T-helper 9 cell (primary cell): Measurements from ENCODE around the gene LGR5.

Experiments
- DNase-seq: peaks from one replicate; pipeline ENCODE4 v3.0.0-alpha.2; 2020

Gene LGR5

DNA sequence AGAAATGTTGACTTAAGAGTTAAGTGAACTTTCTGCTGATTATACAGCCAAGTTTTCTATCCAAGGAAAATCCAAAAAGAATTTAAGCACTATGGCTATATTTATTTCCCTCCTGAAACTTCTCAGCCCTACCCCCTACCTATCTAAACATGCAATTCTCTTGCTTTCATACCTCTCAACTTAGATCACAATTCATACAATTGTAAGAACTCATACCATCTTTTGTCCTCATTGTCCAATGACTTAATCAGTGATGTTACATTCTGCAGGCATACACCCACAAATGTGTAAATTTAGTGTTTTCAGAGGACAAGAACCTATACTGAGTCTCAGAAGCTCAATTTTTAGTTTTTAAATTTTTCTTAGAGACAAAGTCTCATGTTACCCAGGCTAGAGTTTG, 161.9 kb downstream of the LGR5 start:
- no peak for DNase-seq

- no peak for DNase-seq
These were observed 163.4 kb downstream of the LGR5 start for GRCh38 chr12:71602761-71603577.

- no peak for DNase-seq
These were observed 165.4 kb downstream of the LGR5 start for GRCh38 chr12:71605039-71605438.

GRCh38 chr12:71607494-71608330, 168.1 kb downstream of the LGR5 start:
- DNase-seq = no peak

DNA sequence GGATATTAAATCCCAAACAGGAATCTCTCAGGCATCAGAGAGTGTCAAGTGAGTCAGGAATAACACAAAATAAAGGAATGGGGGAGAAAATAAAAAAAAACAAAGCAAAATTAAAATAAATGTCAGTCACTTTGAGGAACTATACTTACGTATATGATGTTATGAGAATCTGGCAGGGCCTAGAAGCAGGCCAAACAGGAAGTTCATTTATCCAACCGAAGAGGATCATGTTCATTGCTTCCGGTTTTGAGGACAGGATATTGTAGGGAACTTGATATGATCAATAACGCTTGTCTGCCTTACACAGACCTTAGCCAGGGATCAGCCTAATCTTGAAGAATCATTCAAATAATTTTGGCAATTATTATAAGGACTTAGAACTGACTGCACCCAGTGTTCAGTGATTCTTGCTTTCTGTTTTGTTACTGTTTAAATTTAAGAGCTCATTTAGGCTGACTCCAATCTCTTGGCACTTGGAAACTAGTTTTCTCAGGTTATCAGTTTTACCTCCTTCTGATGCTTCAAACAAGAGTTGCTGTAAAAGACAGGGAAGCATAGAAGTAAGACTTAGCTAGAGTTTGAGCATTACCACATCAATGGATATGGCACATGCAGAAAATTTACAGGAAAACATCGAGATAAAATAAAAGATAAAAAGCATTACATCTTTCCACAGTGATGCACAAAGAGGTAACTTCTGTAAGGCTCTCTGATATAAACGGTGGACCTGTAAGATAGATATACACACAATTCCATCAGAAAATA, 170.6 kb downstream of the LGR5 start:
- DNase-seq = no peak

GRCh38 chr12:71621938-71622337, 182.3 kb downstream of the LGR5 start:
- no peak for DNase-seq

GRCh38 chr12:71625476-71625875, 185.9 kb downstream of the LGR5 start:
- DNase-seq = no peak

GRCh38 chr12:71626098-71626497, 186.5 kb downstream of the LGR5 start:
- DNase-seq = no peak

DNA sequence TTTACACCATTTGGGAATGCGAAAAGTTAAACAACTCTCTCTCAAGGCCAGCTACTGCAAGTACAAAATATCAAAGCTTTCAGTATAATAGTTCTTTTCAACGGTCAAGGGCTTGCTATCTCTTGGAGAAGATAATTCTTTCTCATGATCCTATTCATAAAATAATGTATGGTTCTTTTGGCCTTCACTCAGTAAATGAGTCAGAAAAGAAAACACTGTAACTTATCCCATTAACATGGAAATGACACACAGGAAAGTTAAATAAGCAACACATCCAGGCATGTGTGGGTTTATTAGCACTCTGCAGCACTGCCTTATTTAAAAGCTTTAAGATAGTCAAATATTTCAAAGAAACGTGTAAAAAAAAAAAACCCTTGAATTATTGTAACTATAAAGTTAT, 187.2 kb downstream of the LGR5 start:
- DNase-seq = no peak

- DNase-seq = no peak
These were observed 187.9 kb downstream of the LGR5 start for GRCh38 chr12:71627438-71628002.
